Endodermal cell (in vitro differentiated cells): Measurements from ENCODE around the gene EDEM1. TPM values are rescaled to one million over a fixed set of nuclear protein-coding genes. Genes with fewer than 3 reads are reported as not detected.

Experiments
- DNase-seq: peaks from one replicate; pipeline ENCODE4 v3.0.0-alpha.2; 2017
- H3K27ac ChIP-seq: 2 replicates; pipeline ENCODE4 v1.5.1; 2013; ENCODE audit warnings: mild to moderate bottlenecking, low read depth, low read length, moderate library complexity
- H3K27me3 ChIP-seq: 2 replicates; pipeline ENCODE4 v1.6.1; 2013; ENCODE audit warnings: mild to moderate bottlenecking, low read length, moderate library complexity; ENCODE audit not compliant: insufficient read depth, control insufficient read depth, poor library complexity, severe bottlenecking
- H3K36me3 ChIP-seq: 2 replicates; pipeline ENCODE4 v1.7.0; 2013; ENCODE audit warnings: mild to moderate bottlenecking, low read length, moderate library complexity; ENCODE audit not compliant: control insufficient read depth, insufficient read depth
- H3K4me1 ChIP-seq: one replicate; pipeline ENCODE4 v1.7.0; 2013; ENCODE audit warnings: low read length; ENCODE audit not compliant: control insufficient read depth, insufficient read depth
- H3K4me3 ChIP-seq: 2 replicates; pipeline ENCODE4 v1.5.1; 2013; ENCODE audit warnings: mild to moderate bottlenecking, low read length, moderate library complexity
- H3K9ac ChIP-seq: 2 replicates; pipeline ENCODE4 v1.6.1; 2013; ENCODE audit warnings: mild to moderate bottlenecking, low read length, moderate library complexity; ENCODE audit not compliant: poor library complexity, severe bottlenecking; ENCODE audit errors: extremely low read depth
- H3K9me3 ChIP-seq: 2 replicates; pipeline ENCODE4 v1.6.1; 2013; ENCODE audit warnings: mild to moderate bottlenecking, low read length, moderate library complexity; ENCODE audit not compliant: control insufficient read depth
- H3K27ac Mint-ChIP-seq: 2 replicates; pipeline ENCODE4 v1.8.0; 2020; ENCODE audit warnings: mixed read lengths
- H3K27me3 Mint-ChIP-seq: 2 replicates; pipeline ENCODE4 v1.8.0; 2021; ENCODE audit warnings: mild to moderate bottlenecking, mixed read lengths; ENCODE audit not compliant: insufficient read depth
- H3K36me3 Mint-ChIP-seq: 2 replicates; pipeline ENCODE4 v1.8.0; 2020; ENCODE audit warnings: low read depth, mixed read lengths
- H3K4me1 Mint-ChIP-seq: 2 replicates; pipeline ENCODE4 v1.8.0; 2020; ENCODE audit warnings: mixed read lengths
- H3K4me3 Mint-ChIP-seq: 2 replicates; pipeline ENCODE4 v1.8.0; 2020; ENCODE audit warnings: mild to moderate bottlenecking, moderate library complexity, mixed read lengths
- H3K9me3 Mint-ChIP-seq: 2 replicates; pipeline ENCODE4 v1.8.0; 2020; ENCODE audit warnings: mild to moderate bottlenecking, mixed read lengths
- WGBS, 2 experiments: methylation state at CpG; one replicate each; pipeline versions ENCODE4 v1.1.5 to v1.1.7; 2013; ENCODE audit warnings: missing lambda C conversion rate in 2 of 2, mixed read lengths in 1 of 2; ENCODE audit not compliant: insufficient coverage in 1 of 2, insufficient read length in 1 of 2; 5-methylcytosine and 5-hydroxymethylcytosine counted together
- total RNA-seq, 2 donors: library from RNA; stranded (reverse); fragmentation: NEBNext Ultra II Directional in 1 of 2; extraction: Animal tissue kit (Norgen Biotek cat#: 25700) in 1 of 2; gene quantifications; 2 replicates in 1 of 2; 3 replicates in 1 of 2; pipeline ENCODE4 v1.2.1, GENCODE V29; 2021
- TF ChIP-seq, protein P1 (sequence below): fragments of 200-600 bp; sonication (generic); conservative IDR thresholded peaks from 2 replicates; pipeline ENCODE4 v1.5.0; 2021; ENCODE audit warnings: antibody characterized with exemption, mild to moderate bottlenecking

The EDEM1 gene
- total RNA-seq, 2 donors from 2014 or later, result 24.5 to 28.1 TPM

DNA sequence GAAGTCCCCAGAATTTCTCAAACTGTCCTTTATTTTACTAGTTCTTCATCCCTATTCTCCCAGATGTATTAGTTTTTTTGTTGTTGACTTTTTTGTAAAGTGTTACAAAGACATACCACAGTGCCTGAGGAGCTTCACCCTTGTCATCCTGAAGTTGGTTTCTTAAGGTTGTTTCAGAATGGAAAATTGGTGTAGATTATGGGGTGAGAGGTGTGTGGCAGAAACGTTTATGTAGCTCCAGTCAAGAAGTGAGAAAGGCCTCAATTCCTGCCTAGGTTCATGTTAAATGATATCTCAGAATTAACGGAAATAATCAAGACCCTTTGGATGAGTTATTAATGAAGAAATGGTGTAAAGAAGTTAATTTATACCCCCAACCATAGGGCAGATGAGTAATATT, 6.8 kb downstream of the EDEM1 start:
- H3K9me3 Mint-ChIP-seq, result no peaks in the 10 kb centered on the region
- 86 to 90% methylated on average over 2 of the region's 2 CpGs for WGBS, 2 experiments
- peaks cover 38% of the 10 kb centered on the region for H3K36me3 Mint-ChIP-seq
- TF ChIP-seq, protein P1, sequence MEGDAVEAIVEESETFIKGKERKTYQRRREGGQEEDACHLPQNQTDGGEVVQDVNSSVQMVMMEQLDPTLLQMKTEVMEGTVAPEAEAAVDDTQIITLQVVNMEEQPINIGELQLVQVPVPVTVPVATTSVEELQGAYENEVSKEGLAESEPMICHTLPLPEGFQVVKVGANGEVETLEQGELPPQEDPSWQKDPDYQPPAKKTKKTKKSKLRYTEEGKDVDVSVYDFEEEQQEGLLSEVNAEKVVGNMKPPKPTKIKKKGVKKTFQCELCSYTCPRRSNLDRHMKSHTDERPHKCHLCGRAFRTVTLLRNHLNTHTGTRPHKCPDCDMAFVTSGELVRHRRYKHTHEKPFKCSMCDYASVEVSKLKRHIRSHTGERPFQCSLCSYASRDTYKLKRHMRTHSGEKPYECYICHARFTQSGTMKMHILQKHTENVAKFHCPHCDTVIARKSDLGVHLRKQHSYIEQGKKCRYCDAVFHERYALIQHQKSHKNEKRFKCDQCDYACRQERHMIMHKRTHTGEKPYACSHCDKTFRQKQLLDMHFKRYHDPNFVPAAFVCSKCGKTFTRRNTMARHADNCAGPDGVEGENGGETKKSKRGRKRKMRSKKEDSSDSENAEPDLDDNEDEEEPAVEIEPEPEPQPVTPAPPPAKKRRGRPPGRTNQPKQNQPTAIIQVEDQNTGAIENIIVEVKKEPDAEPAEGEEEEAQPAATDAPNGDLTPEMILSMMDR, result no peak
- no peak for DNase-seq
- H3K27me3 Mint-ChIP-seq, result no peaks in the 10 kb centered on the region
- Histone ChIP-seq H3K4me3 (no peak overlapping the region), H3K27ac (no peak overlapping the region), H3K9ac (no peak overlapping the region), H3K4me1 (no peaks in the 10 kb centered on the region), H3K9me3 (no peaks in the 10 kb centered on the region), H3K27me3 (no peaks in the 10 kb centered on the region), H3K36me3 (peaks cover 24% of the 10 kb centered on the region)
- peaks cover 41% of the 10 kb centered on the region for H3K4me1 Mint-ChIP-seq
- no peak overlapping the region for H3K4me3 Mint-ChIP-seq
- H3K27ac Mint-ChIP-seq, result peak overlapping the region; percentile 32

DNA sequence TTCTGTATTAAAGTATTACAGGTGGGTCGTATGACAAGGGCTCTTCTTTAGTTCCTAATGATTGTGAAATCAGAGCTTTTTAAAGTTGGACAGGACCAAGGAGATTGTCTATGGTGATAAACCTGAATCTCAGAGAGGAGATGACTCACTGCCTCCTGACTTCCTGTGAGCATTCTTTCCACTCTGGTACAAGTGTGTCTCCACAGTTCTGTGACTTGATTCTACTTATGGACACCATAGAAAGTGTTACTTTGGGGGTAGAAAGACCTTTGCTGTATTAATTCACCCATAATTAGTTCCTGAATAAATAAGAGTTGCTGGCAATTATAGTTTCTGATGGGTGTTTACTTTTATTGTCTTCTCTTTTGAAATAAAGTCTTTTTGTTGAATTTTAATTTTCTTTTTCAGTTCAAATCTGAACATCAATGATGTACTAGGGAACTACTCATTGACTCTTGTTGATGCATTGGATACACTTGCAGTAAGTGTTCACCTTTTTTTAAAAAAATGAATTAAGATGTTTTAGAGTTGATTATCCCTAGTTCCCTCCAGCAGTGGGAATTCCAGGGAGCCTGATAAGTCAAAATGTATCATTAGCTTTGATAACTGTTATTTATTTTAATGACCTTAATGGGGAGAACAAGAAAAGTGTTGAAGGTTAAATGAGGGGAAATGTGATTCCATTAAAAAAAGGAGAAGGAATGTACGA, 7.4 kb downstream of the EDEM1 start:
- Mint-ChIP-seq H3K36me3 (peaks cover 43% of the 10 kb centered on the region), H3K4me1 (peaks cover 38% of the 10 kb centered on the region), H3K9me3 (no peaks in the 10 kb centered on the region), H3K27me3 (no peaks in the 10 kb centered on the region), H3K27ac (peak overlapping the region; percentile 32), H3K4me3 (no peak overlapping the region)
- 93 to 100% methylated on average over 1 to 2 of the region's 2 CpGs for WGBS, 2 experiments
- Histone ChIP-seq H3K9ac (no peak overlapping the region), H3K27me3 (no peaks in the 10 kb centered on the region), H3K27ac (no peak overlapping the region), H3K36me3 (peaks cover 30% of the 10 kb centered on the region), H3K4me3 (no peak overlapping the region), H3K9me3 (no peaks in the 10 kb centered on the region), H3K4me1 (no peaks in the 10 kb centered on the region)
- no peak for DNase-seq
- TF ChIP-seq, protein P1, result no peak

DNA sequence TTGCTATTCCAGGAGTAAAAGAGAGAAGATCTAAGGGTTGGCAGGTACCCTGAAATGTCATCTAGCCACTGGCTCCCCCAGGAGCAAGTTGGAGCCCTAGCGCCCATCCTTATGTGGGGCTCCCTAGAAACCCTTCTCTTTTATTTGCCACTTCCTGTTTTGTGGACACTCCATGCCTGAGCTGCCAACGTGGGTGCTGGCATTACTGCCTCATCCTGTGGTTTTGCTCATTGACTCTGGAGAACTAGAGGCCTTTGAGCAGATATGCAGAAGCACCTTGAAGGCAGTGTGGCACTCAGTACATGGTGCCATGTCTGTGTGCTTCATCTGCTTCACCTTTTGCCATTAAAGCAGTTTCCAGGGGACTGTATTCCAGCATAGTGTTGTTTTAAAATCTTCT, 8.1 kb downstream of the EDEM1 start:
- Mint-ChIP-seq H3K4me3 (no peak overlapping the region), H3K27ac (peak overlapping the region; percentile 79), H3K36me3 (peaks cover 43% of the 10 kb centered on the region), H3K27me3 (no peaks in the 10 kb centered on the region), H3K4me1 (peaks cover 33% of the 10 kb centered on the region), H3K9me3 (no peaks in the 10 kb centered on the region)
- TF ChIP-seq, protein P1, result no peak
- H3K9me3 ChIP-seq, result no peaks in the 10 kb centered on the region
- H3K4me3 ChIP-seq, result no peak overlapping the region
- no peak overlapping the region for H3K9ac ChIP-seq
- H3K27ac ChIP-seq, result no peak overlapping the region
- 92 to 100% methylated on average over 1 to 2 of the region's 2 CpGs for WGBS, 2 experiments
- no peak for DNase-seq
- H3K27me3 ChIP-seq, result no peaks in the 10 kb centered on the region
- H3K4me1 ChIP-seq, result no peaks in the 10 kb centered on the region
- peaks cover 37% of the 10 kb centered on the region for H3K36me3 ChIP-seq
